SK-N-SH (cell line): ENCODE data around the gene SP1. TPM values are rescaled to one million over a fixed set of nuclear protein-coding genes. Genes with fewer than 3 reads are reported as not detected.
"Not testable (repeated sequence)": the region's sequence is repeated elsewhere in the genome, so short reads cannot be mapped to it uniquely, and the experiment has no call there.

Source experiments
- CTCF ChIA-PET: fragments of 300-600, 350-600 bp; formaldehyde crosslinking; extraction: SDS; loops from one replicate; lab custom pipeline; 2021; lab: Yijun Ruan, JAX
- POLR2A ChIA-PET: fragments of 350-600 bp; sonication (Branson Sonifier 250); formaldehyde crosslinking; extraction: SDS; loops from one replicate; lab custom pipeline; 2020; ENCODE audit warnings: antibody characterized with exemption, inconsistent platforms; lab: Yijun Ruan, JAX
- DNase-seq: peaks from one replicate; pipeline ENCODE4 v3.0.0; 2012
- H2AFZ ChIP-seq: fragments of 200-600 bp; sonication (generic); 2 replicates; pipeline ENCODE4 v1.8.1; 2016; ENCODE audit warnings: antibody characterized with exemption, mild to moderate bottlenecking, low read depth
- H3F3A ChIP-seq: fragments of 200-600 bp; sonication (generic); replicated peaks from 2 replicates; pipeline ENCODE3; 2016; ENCODE audit warnings: antibody characterized with exemption, mild to moderate bottlenecking; ENCODE audit not compliant: insufficient read depth
- H3K27ac ChIP-seq, 2 experiments: fragments of 200-500 bp in 1 of 2; fragments of 200-600 bp in 1 of 2; sonication (Bioruptor generic) in 1 of 2; sonication (generic), shearing (Covaris generic) in 1 of 2; 2 replicates each; pipeline versions ENCODE4 v1.5.1 to v1.6.1; 2014 to 2016; ENCODE audit warnings: low read depth in 2 of 2, inconsistent platforms in 1 of 2, low read length in 1 of 2, mild to moderate bottlenecking in 1 of 2, mixed read lengths in 1 of 2
- H3K27me3 ChIP-seq: fragments of 200-600 bp; sonication (generic), shearing (Covaris generic); 2 replicates; pipeline ENCODE4 v1.6.1; 2016; ENCODE audit warnings: mixed run types; ENCODE audit not compliant: insufficient read depth
- H3K36me3 ChIP-seq, 2 experiments: fragments of 200-500 bp in 1 of 2; fragments of 200-600 bp in 1 of 2; sonication (Bioruptor generic) in 1 of 2; sonication (generic) in 1 of 2; replicated peaks in 1 of 2; 2 replicates each; pipeline versions ENCODE3 to v1.5.1; 2014 to 2016; ENCODE audit warnings: low read length in 1 of 2, mild to moderate bottlenecking in 1 of 2; ENCODE audit not compliant: insufficient read depth in 2 of 2, control insufficient read depth in 1 of 2
- H3K4me1 ChIP-seq, 2 experiments: fragments of 200-500 bp in 1 of 2; fragments of 200-600 bp in 1 of 2; sonication (Bioruptor generic) in 1 of 2; sonication (generic), shearing (Covaris generic) in 1 of 2; 2 replicates each; pipeline versions ENCODE4 v1.5.1 to v1.6.1; 2014 to 2016; ENCODE audit warnings: low read depth in 1 of 2, low read length in 1 of 2, mixed run types in 1 of 2; ENCODE audit not compliant: insufficient read depth in 2 of 2, control insufficient read depth in 1 of 2
- H3K4me2 ChIP-seq: fragments of 200-600 bp; sonication (generic), shearing (Covaris generic); 2 replicates; pipeline ENCODE4 v1.6.1; 2017; ENCODE audit warnings: mixed run types
- H3K4me3 ChIP-seq, 2 experiments: fragments of 200-500 bp in 1 of 2; fragments of 200-600 bp in 1 of 2; sonication (Bioruptor generic) in 1 of 2; sonication (generic), shearing (Covaris generic) in 1 of 2; 2 replicates each; pipeline versions ENCODE4 v1.5.1 to v1.8.1; 2014 to 2016; ENCODE audit warnings: low read depth in 2 of 2, inconsistent platforms in 1 of 2, low read length in 1 of 2, mild to moderate bottlenecking in 1 of 2, mixed read lengths in 1 of 2, moderate library complexity in 1 of 2
- H3K79me2 ChIP-seq: fragments of 200-600 bp; sonication (generic); 2 replicates; pipeline ENCODE4 v1.8.1; 2017; ENCODE audit warnings: mild to moderate bottlenecking; ENCODE audit not compliant: insufficient read depth
- H3K9ac ChIP-seq: fragments of 200-600 bp; sonication (generic); 2 replicates; pipeline ENCODE4 v1.6.1; 2017; ENCODE audit warnings: mixed run types
- H3K9me2 ChIP-seq: fragments of 200-600 bp; sonication (generic); 2 replicates; pipeline ENCODE4 v1.6.1; 2017; ENCODE audit warnings: mixed run types
- H3K9me3 ChIP-seq: fragments of 200-600 bp; sonication (generic); 2 replicates; pipeline ENCODE4 v1.6.1; 2017; ENCODE audit warnings: mixed run types, mild to moderate bottlenecking, moderate library complexity
- H4K20me1 ChIP-seq: fragments of 200-600 bp; sonication (generic); 2 replicates; pipeline ENCODE4 v1.6.1; 2017; ENCODE audit warnings: mild to moderate bottlenecking, mixed run types; ENCODE audit not compliant: insufficient read depth
- CHD2 ChIP-seq: fragments of 150-350 bp; IDR thresholded peaks from 2 replicates; pipeline ENCODE4 v1.6.1; 2018; ENCODE audit warnings: low read length; ENCODE audit not compliant: partially characterized antibody
- EP300 ChIP-seq, 2 experiments: IDR thresholded peaks; 2 replicates each; pipeline versions ENCODE4 v1.4.0 to v1.6.1; 2012; ENCODE audit warnings: borderline replicate concordance in 1 of 2, low read depth in 1 of 2, low read length in 1 of 2
- FOSL2 ChIP-seq: IDR thresholded peaks from 2 replicates; pipeline ENCODE4 v1.4.0; 2012; ENCODE audit warnings: low read depth, mild to moderate bottlenecking, moderate library complexity, borderline replicate concordance
- GABPA ChIP-seq: IDR thresholded peaks from 2 replicates; pipeline ENCODE4 v1.4.0; 2012; ENCODE audit warnings: low read depth, mild to moderate bottlenecking
- JUND ChIP-seq: IDR thresholded peaks from 2 replicates; pipeline ENCODE4 v1.4.0; 2012
- MEF2A ChIP-seq: IDR thresholded peaks from 2 replicates; pipeline ENCODE4 v1.4.0; 2012; ENCODE audit warnings: low read depth, borderline replicate concordance
- MXI1 ChIP-seq: IDR thresholded peaks from 2 replicates; pipeline ENCODE4 v1.6.1; 2012; ENCODE audit warnings: mild to moderate bottlenecking, low read depth, low read length, improper control_type of control experiment
- NRF1 ChIP-seq: IDR thresholded peaks from 2 replicates; pipeline ENCODE4 v1.6.1; 2012; ENCODE audit warnings: low read depth, mild to moderate bottlenecking, low read length
- RAD21 ChIP-seq: IDR thresholded peaks from 2 replicates; pipeline ENCODE4 v1.6.1; 2012; ENCODE audit warnings: mild to moderate bottlenecking, low read length
- RXRA ChIP-seq: IDR thresholded peaks from 2 replicates; pipeline ENCODE4 v1.4.0; 2012; ENCODE audit warnings: low read depth, mild to moderate bottlenecking, borderline replicate concordance
- SIN3A ChIP-seq: IDR thresholded peaks from 2 replicates; pipeline ENCODE4 v1.6.1; 2012; ENCODE audit warnings: low read depth, mild to moderate bottlenecking, low read length, moderate library complexity, borderline replicate concordance
- TEAD4 ChIP-seq: IDR thresholded peaks from 2 replicates; pipeline ENCODE4 v1.4.0; 2012; ENCODE audit warnings: mild to moderate bottlenecking, borderline replicate concordance; ENCODE audit not compliant: insufficient read depth
- WGBS: methylation state at CpG from one replicate; pipeline ENCODE4 v1.1.6; 2017; ENCODE audit warnings: low lambda C conversion rate; 5-methylcytosine and 5-hydroxymethylcytosine counted together
- polyA plus RNA-seq, 3 experiments: library from polyadenylated mRNA; depleted of rRNA; stranded (reverse); fragments of >200 nt; gene quantifications; 2 replicates each; pipeline ENCODE4 v1.2.3, GENCODE V29; 2012
- TF ChIP-seq, protein P1 (sequence below): fragments of 150-350 bp; IDR thresholded peaks from 2 replicates; pipeline ENCODE4 v1.6.1; 2017; ENCODE audit warnings: antibody characterized with exemption, low read length, low read depth, borderline replicate concordance
- TF ChIP-seq, protein P2 (sequence below): IDR thresholded peaks from 2 replicates; pipeline ENCODE4 v1.4.0; 2012; ENCODE audit warnings: low read depth
- TF ChIP-seq, protein P3 (sequence below): IDR thresholded peaks from 2 replicates; pipeline ENCODE4 v1.4.0; 2012; ENCODE audit warnings: low read depth, borderline replicate concordance

Gene SP1
- polyA plus RNA-seq, 1 of the 3 experiments (the other 2 are of a cell fraction): 12.9 TPM

DNA sequence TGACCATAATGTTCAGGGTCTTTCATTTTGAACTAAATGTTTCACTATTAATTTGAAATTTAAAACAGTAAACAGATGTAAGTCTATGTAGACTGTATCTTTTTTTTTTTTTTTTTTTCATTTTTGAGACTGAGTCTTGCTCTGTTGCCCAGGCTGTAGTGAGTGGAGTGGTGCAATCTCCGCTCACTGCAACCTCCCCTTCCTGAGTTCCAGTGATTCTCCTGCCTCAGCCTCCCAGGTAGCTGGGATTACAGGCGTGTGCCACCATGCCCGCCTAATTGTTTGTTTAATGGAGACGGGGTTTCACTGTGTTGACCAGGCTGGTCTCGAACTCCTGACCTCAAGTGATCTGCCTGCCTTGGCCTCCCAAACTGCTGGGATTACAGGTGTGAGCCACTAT is 6.4 kb downstream of the SP1 start:
- H3K9me2 ChIP-seq, H3K9me3 ChIP-seq, POLR2A ChIA-PET, H2AFZ ChIP-seq, H3K27me3 ChIP-seq, DNase-seq: not testable (repeated sequence)
- H3K27ac ChIP-seq: peak overlapping the region in 1 of 2 experiments; percentile 72; a peak in 2 of 4 replicates
- H3K9ac ChIP-seq: peak overlapping the region; percentile 10; the same call in 1 of the 2 replicates
- CTCF ChIA-PET: interaction anchor here (1.4 to 2.4 kb wide), 7 partner anchors 19 to 95 kb away, joined by 3 to 11 read pairs (median 4); no protein-coding TSS in a partner anchor
- peaks cover 14 to 45% of the 10 kb centered on the region in 2 experiments for H3K36me3 ChIP-seq
- H3K4me1 ChIP-seq: peaks cover 27 to 73% of the 10 kb centered on the region in 2 experiments
- peaks cover 47% of the 10 kb centered on the region for H3F3A ChIP-seq
- H3K4me3 ChIP-seq: peak overlapping the region in 1 of 2 experiments; percentile 49; a peak in 1 of 4 replicates
- 93% methylated on average over 4 of the region's 5 CpGs for WGBS
- H3K79me2 ChIP-seq: peaks cover 100% of the 10 kb centered on the region
- H4K20me1 ChIP-seq: peaks cover 19% of the 10 kb centered on the region; the same call in 1 of the 2 replicates
- peak overlapping the region; percentile 89 for H3K4me2 ChIP-seq

DNA sequence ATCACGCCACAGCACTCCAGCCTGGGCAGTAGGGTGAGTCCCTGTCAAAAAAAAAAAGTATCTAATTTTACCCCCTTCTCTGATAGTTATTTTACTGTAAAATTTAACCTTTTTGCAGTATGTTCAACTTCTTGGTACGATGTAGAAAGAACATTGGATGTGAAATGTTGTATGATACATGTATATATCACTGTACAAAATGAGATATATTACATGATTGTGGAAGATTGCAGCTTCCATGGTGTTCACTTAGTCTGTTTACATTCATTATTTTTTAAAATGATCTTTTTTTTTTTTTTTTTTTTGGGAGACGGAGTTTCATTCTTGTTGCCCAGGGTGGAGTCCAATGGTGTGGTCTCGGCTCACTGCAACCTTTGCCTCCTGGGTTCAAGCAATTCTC is 9.0 kb downstream of the SP1 start:
- H4K20me1 ChIP-seq: peaks cover 12% of the 10 kb centered on the region; the same call in 1 of the 2 replicates
- ChIA-PET POLR2A (no interaction called here), CTCF (interaction anchor here (0.6 to 2.7 kb wide), 6 partner anchors 11 to 63 kb away, joined by 3 to 11 read pairs (median 5); no protein-coding TSS in a partner anchor)
- no peak for TF ChIP-seq FOSL2
- no peak for TF ChIP-seq SIN3A
- no peak for TF ChIP-seq GABPA
- TF ChIP-seq RAD21: no peak
- no peak for TF ChIP-seq MEF2A
- TF ChIP-seq, protein P1, sequence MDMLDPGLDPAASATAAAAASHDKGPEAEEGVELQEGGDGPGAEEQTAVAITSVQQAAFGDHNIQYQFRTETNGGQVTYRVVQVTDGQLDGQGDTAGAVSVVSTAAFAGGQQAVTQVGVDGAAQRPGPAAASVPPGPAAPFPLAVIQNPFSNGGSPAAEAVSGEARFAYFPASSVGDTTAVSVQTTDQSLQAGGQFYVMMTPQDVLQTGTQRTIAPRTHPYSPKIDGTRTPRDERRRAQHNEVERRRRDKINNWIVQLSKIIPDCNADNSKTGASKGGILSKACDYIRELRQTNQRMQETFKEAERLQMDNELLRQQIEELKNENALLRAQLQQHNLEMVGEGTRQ: no peak
- TF ChIP-seq NRF1: no peak
- TF ChIP-seq, protein P2, sequence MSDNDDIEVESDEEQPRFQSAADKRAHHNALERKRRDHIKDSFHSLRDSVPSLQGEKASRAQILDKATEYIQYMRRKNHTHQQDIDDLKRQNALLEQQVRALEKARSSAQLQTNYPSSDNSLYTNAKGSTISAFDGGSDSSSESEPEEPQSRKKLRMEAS: no peak
- no peaks in the 10 kb centered on the region for H3K9me3 ChIP-seq
- peaks cover 8 to 52% of the 10 kb centered on the region in 2 experiments for H3K4me1 ChIP-seq
- no peak overlapping the region for H3K9ac ChIP-seq
- H3K27me3 ChIP-seq: no peaks in the 10 kb centered on the region
- 98% methylated on average over 4 of the region's 4 CpGs for WGBS
- H3K4me2 ChIP-seq: peak overlapping the region; percentile 89
- no peaks in the 10 kb centered on the region for H3K9me2 ChIP-seq
- H3K27ac ChIP-seq: peak overlapping the region in 1 of 2 experiments; percentile 84; a peak in 1 of 4 replicates
- peaks cover 0 to 33% of the 10 kb centered on the region in 2 experiments for H3K36me3 ChIP-seq
- peaks cover 47% of the 10 kb centered on the region for H3F3A ChIP-seq
- no peak for DNase-seq
- H3K79me2 ChIP-seq: peaks cover 100% of the 10 kb centered on the region
- no peak overlapping the region for H2AFZ ChIP-seq
- 0 out of 4 replicates have a peak overlapping the region, but pooled peaks of 1 of the 2 experiments have one; percentile 17 for H3K4me3 ChIP-seq

DNA sequence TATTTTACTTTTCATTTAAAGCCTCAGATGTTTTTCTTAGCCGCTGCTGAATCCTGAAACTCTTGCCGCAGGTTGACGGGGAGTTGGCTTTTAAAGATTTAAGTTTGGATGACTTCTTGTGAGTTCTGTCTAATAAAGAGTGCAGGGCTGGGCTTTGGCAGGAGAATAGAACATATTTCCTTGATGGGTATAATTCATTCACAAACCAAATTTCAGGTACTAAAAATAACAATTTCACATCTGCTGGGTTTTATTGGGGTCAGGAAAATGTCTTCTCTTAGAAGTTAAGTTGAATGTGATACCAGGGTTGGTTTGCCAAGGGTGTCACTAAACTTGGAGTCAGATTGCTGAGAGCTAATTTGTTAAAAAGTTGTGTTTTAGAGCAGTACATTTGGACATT is 9.7 kb downstream of the SP1 start:
- no peak for DNase-seq
- Histone ChIP-seq H3K9ac (no peak overlapping the region), H3K9me2 (no peaks in the 10 kb centered on the region)
- CTCF ChIA-PET: interaction anchor here (1.0 to 2.7 kb wide), 4 partner anchors 28 to 44 kb away, joined by 3 to 8 read pairs (median 4); no protein-coding TSS in a partner anchor
- TF ChIP-seq RXRA: no peak
- TF ChIP-seq JUND: no peak
- TF ChIP-seq NRF1: no peak
- TF ChIP-seq CHD2: no peak
- TF ChIP-seq SIN3A: no peak
- TF ChIP-seq EP300 (IDR thresholded peaks at IDR 0.05; ENCODE audit: borderline replicate concordance in 1 of 2, low read depth in 1 of 2, low read length in 1 of 2): no peak
- TF ChIP-seq FOSL2: no peak
- no peak for TF ChIP-seq MXI1
- TF ChIP-seq TEAD4: no peak
- TF ChIP-seq, protein P3, sequence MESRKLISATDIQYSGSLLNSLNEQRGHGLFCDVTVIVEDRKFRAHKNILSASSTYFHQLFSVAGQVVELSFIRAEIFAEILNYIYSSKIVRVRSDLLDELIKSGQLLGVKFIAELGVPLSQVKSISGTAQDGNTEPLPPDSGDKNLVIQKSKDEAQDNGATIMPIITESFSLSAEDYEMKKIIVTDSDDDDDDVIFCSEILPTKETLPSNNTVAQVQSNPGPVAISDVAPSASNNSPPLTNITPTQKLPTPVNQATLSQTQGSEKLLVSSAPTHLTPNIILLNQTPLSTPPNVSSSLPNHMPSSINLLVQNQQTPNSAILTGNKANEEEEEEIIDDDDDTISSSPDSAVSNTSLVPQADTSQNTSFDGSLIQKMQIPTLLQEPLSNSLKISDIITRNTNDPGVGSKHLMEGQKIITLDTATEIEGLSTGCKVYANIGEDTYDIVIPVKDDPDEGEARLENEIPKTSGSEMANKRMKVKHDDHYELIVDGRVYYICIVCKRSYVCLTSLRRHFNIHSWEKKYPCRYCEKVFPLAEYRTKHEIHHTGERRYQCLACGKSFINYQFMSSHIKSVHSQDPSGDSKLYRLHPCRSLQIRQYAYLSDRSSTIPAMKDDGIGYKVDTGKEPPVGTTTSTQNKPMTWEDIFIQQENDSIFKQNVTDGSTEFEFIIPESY: no peak
- TF ChIP-seq, all 33 proteins: peak for 0
- no peak overlapping the region for H2AFZ ChIP-seq
- H3K27me3 ChIP-seq: no peaks in the 10 kb centered on the region
- H3F3A ChIP-seq: peaks cover 47% of the 10 kb centered on the region
- peaks cover 100% of the 10 kb centered on the region for H3K79me2 ChIP-seq
- POLR2A ChIA-PET: interaction anchor here (0.7 to 1.3 kb wide), 2 partner anchors 25 to 68 kb away, joined by 3 to 4 read pairs; partner anchors contain the start of gene AAAS
- H3K9me3 ChIP-seq: no peaks in the 10 kb centered on the region
- H3K4me3 ChIP-seq: no peak overlapping the region
- peaks cover 8 to 45% of the 10 kb centered on the region in 2 experiments for H3K4me1 ChIP-seq
- peak overlapping the region; percentile 89; the same call in 1 of the 2 replicates for H3K4me2 ChIP-seq
- peaks cover 0 to 27% of the 10 kb centered on the region in 2 experiments for H3K36me3 ChIP-seq
- peaks cover 12% of the 10 kb centered on the region; the same call in 1 of the 2 replicates for H4K20me1 ChIP-seq
- peak overlapping the region; percentile 84 to 94 for H3K27ac ChIP-seq
- WGBS: 86% methylated on average over 3 of the region's 3 CpGs
